SK-N-MC (cell line): ENCODE data around the gene MEA1.

Experiments
- EZH2 ChIP-seq: fragments of 200-600 bp; sonication (generic); IDR thresholded peaks from one replicate; pipeline ENCODE4 v1.6.1; 2017; ENCODE audit warnings: antibody characterized with exemption
- FOXP2 ChIP-seq: optimal IDR thresholded peaks from 2 replicates; pipeline ENCODE3; 2011; ENCODE audit warnings: mild to moderate bottlenecking, moderate library complexity; ENCODE audit not compliant: insufficient read depth; ENCODE audit errors: extremely low read length, control extremely low read depth
- POLR2AphosphoS5 ChIP-seq: IDR thresholded peaks from 2 replicates; pipeline ENCODE4 v1.6.1; 2012; ENCODE audit warnings: mild to moderate bottlenecking, low read depth, low read length, borderline replicate concordance

- TF ChIP-seq POLR2AphosphoS5 (0 out of 2 replicates have a peak, but pooled peaks have one; percentile 11), EZH2 (no peak), FOXP2 (no peak)
These were observed 2.6 kb upstream of the MEA1 start for GRCh38 chr6:43016176-43016942.
